Globus pallidus (tissue), 1 donor: Measurements from ENCODE around the gene CDC14B.

Experiments used
- DNase-seq: peaks from one replicate; pipeline ENCODE4 v3.0.0-alpha.2; 2015; ENCODE audit warnings: low spot score

Gene CDC14B

DNA sequence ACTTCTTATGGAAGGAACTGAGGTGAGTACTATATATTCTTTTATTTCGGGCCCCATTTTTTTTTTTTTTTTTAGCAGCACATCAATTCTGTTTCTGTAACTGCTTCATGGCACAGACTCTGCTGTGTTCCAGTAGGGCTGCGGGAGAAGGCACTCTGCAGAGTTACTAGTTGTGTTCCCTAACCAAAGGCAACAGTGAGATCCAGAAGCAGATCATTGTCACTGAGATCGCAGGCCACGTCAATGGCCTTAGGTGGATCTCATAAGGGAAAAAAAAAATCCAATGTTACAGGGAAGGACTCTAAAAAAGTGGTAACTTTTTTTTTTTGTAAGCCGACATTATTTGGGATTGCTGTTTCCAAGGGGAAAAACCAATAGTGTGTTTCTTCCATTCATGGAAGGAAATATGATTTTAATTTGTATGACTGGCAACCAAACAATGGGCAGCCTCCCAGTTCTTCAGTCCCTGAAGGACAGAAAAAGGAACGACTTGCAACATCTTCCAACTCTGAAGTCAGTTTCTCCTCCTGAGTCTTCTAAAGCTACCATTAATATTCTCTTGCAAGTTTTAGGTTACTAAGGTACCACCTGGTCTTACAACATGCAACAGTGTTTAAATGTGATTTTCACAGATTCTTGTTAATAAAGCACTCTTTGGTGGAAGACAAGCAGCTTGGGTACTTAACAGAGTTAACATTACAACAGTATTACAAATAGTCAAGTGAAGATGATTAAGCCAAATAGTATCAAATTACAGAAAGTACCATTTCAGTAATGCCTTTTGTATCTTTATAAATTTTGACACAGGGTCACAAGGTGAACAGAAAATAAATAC is 116.9 kb downstream of the CDC14B start:
- DNase-seq, result peak; percentile 72

GRCh38 chr9:96501633-96502538 is 117.8 kb downstream of the CDC14B start:
- DNase-seq, result peak; percentile 89

- DNase-seq, result peak; percentile 53
Measured at GRCh38 chr9:96500696-96501632, 118.7 kb downstream of the CDC14B start.

GRCh38 chr9:96499257-96499656 is 120.4 kb downstream of the CDC14B start:
- no peak for DNase-seq

GRCh38 chr9:96498796-96499195 is 120.8 kb downstream of the CDC14B start:
- DNase-seq, result no peak

DNA sequence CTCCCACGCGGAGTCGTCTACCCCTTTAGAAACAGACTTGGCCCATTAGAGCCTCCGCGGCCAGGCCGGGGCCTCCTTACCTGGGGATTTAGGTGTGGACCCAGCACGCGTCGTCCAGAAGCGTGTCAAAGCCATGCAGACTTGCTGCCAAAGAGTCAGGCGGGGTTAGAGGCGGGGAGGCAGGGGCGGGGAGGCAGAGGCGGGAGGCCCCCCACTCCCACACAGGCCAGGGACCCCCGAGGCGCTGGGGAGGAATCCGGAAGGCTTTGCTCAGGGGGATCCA is 122.6 kb downstream of the CDC14B start:
- no peak for DNase-seq

DNA sequence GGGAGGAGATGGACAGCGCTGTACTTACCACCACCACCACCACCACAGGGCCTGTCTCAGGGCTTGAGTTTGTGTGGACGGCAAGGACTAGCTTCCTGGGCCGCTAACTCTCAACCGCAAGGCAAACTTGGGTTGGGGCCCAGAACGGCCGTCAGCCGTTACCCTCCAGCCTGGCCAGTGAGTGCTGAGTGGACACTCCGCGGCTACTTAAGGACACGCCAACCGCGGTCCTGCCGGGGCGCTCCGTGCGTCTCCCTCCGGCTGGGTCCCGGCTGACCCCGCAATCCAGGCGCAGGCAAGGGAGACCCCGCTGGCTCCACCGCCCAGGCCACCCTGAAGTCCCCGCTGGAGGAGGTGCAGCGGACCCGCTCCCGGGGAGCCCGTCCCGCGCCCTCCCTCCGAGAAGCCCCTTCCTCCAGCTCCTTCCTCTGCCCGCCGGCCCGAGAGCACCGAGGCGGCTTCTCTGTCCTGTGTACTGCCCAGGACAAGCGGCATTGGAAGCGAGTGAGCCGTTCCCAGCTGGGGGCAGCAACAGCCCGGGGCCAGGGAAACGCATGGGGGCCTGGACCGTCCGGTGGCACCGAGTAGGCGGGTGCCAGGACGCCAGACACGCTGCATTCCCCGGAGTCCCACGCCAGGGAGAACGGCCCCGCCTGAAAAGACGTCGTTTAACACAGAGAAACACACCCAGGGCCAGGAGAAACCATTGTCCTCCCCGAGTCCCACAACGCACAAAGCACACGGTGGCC is 123.1 kb downstream of the CDC14B start:
- no peak for DNase-seq

- DNase-seq, result no peak
Measured at GRCh38 chr9:96495341-96495740, 124.3 kb downstream of the CDC14B start.

- DNase-seq, result no peak
Measured at GRCh38 chr9:96494215-96494800, 125.3 kb downstream of the CDC14B start.

- DNase-seq, result no peak
Measured at GRCh38 chr9:96493757-96494156, 125.9 kb downstream of the CDC14B start.

DNA sequence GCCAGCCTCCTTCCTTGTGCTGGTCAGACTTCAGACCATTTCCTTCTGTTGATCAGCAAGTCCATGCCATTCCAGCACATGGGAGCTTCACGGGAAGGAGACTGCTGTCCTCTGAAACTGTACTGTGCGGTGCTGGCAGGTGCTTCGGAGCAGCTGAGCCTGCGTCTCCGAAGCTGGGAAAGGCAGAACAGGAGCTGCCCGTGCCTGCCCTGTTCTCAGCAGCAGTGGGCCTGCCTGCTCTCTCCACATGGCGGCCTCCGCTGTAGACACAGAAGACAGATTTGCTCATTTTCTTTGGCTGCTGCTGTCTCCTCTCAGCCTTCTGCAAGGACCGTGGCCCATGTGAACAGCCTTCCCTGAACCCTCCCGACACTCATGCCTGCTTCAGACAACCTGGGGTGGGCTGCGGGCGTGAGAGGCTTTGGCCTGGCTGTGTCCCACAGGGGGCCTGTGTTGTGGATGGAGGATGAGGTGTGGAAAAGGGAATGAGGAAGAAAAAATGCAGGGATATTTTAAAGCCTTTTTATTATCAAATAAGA is 126.6 kb downstream of the CDC14B start:
- no peak for DNase-seq

- no peak for DNase-seq
Measured at GRCh38 chr9:96491880-96492525, 127.6 kb downstream of the CDC14B start.

- no peak for DNase-seq
Measured at GRCh38 chr9:96491079-96491879, 128.4 kb downstream of the CDC14B start.

DNA sequence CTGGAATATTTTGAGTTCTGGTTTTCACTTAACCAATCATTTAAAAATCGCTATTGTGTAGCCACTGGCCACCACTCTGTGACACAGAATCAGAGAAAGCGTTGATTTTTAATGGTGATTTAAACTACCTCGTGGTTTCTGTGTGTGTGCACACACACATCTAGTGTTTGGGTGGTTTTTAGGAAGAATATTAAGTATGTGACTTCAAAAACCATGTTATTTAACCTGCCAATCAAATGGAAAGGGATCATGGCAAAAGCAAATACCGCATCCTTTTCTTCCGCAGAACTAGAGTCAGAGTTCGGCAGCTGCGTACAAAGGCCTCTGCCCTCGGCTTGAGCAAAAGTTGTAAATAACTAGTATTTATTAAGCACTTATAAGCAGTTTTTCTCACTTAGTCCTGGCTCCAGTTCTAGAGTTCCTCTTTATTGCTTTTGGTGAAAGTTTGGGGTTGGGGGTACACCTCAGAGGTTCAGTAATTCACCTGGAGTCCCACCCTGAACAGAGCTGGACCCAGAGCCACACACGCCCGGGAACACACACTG is 129.0 kb downstream of the CDC14B start:
- no peak for DNase-seq

- no peak for DNase-seq
Measured at GRCh38 chr9:96489482-96489979, 130.1 kb downstream of the CDC14B start.

- DNase-seq, result no peak
Measured at GRCh38 chr9:96487949-96488348, 131.7 kb downstream of the CDC14B start.

- DNase-seq, result no peak
Measured at GRCh38 chr9:96487029-96487396, 132.6 kb downstream of the CDC14B start.

GRCh38 chr9:96486386-96487028 is 133.1 kb downstream of the CDC14B start:
- no peak for DNase-seq
